ENCODE data around the gene SLCO1B1.

DNA sequence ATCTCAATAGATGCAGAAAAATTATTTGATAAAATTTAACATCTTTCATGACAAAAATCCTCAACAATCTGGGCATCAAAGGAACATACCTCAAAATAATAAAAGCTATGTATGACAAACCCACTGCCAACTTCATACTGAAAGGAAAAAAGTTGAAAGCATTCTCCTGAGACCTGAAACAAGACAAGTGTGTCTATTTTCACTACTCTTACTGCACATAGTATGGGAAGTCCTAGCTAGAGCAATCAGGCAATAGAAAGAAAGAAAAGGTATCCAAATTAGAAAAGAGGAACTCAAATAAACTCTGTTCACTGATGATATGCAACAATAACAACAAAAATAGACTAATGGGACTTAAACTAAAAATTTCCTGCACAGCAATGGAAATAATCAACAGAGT lies 90.1 kb downstream of the SLCO1B1 start:
- no peak for TF ChIP-seq POLR2A (IDR thresholded peaks at IDR 0.05)
- no peak for TF ChIP-seq CTCF (IDR thresholded peaks at IDR 0.05)
